Measurements from ENCODE around the gene GRAMD4.

Gene GRAMD4

GRCh38 chr22:46672731-46673130, 52.5 kb downstream of the GRAMD4 start:
- no peak for DNase-seq (ENCODE audit: low read depth)

GRCh38 chr22:46673205-46673604, 53.0 kb downstream of the GRAMD4 start:
- DNase-seq (ENCODE audit: low read depth): no peak

- DNase-seq (ENCODE audit: low read depth): no peak
These were observed 53.6 kb downstream of the GRAMD4 start for GRCh38 chr22:46673662-46674236.

GRCh38 chr22:46674367-46674781, 54.2 kb downstream of the GRAMD4 start:
- peak; percentile 87 for DNase-seq (ENCODE audit: low read depth)

GRCh38 chr22:46674906-46675305, 54.7 kb downstream of the GRAMD4 start:
- DNase-seq (ENCODE audit: low read depth): no peak

GRCh38 chr22:46675479-46675878, 55.3 kb downstream of the GRAMD4 start:
- no peak for DNase-seq (ENCODE audit: low read depth)

- no peak for DNase-seq (ENCODE audit: low read depth)
These were observed 55.8 kb downstream of the GRAMD4 start for GRCh38 chr22:46675938-46676337.

GRCh38 chr22:46676479-46676878, 56.3 kb downstream of the GRAMD4 start:
- no peak for DNase-seq (ENCODE audit: low read depth)

GRCh38 chr22:46676881-46677280, 56.7 kb downstream of the GRAMD4 start:
- no peak for DNase-seq (ENCODE audit: low read depth)

GRCh38 chr22:46677323-46678002, 57.3 kb downstream of the GRAMD4 start:
- DNase-seq (ENCODE audit: low read depth): no peak

- no peak for DNase-seq (ENCODE audit: low read depth)
These were observed 57.9 kb downstream of the GRAMD4 start for GRCh38 chr22:46678003-46678657.

- DNase-seq (ENCODE audit: low read depth): no peak
These were observed 58.9 kb downstream of the GRAMD4 start for GRCh38 chr22:46678785-46679700.

- DNase-seq (ENCODE audit: low read depth): no peak
These were observed 59.6 kb downstream of the GRAMD4 start for GRCh38 chr22:46679706-46680269.

GRCh38 chr22:46681010-46681409, 60.8 kb downstream of the GRAMD4 start:
- DNase-seq (ENCODE audit: low read depth): no peak

- DNase-seq (ENCODE audit: low read depth): no peak
These were observed 62.0 kb downstream of the GRAMD4 start for GRCh38 chr22:46682011-46682731.

- DNase-seq (ENCODE audit: low read depth): no peak
These were observed 64.5 kb downstream of the GRAMD4 start for GRCh38 chr22:46684706-46685105.

GRCh38 chr22:46686221-46687047, 66.2 kb downstream of the GRAMD4 start:
- DNase-seq (ENCODE audit: low read depth): no peak

- no peak for DNase-seq (ENCODE audit: low read depth)
These were observed 66.9 kb downstream of the GRAMD4 start for GRCh38 chr22:46687048-46687444.

GRCh38 chr22:46687460-46687859, 67.3 kb downstream of the GRAMD4 start:
- DNase-seq (ENCODE audit: low read depth): no peak

GRCh38 chr22:46688949-46689348, 68.8 kb downstream of the GRAMD4 start:
- DNase-seq (ENCODE audit: low read depth): no peak

Data from T follicular helper cell (primary cell).